Hepatocyte (in vitro differentiated cells): ENCODE measurements around the gene POLK. TPM values are rescaled to one million over a fixed set of nuclear protein-coding genes. Genes with fewer than 3 reads are reported as not detected.

Experiments used
- DNase-seq: peaks from one replicate; pipeline ENCODE4 v3.0.0-alpha.2; 2016; ENCODE audit warnings: low spot score
- H2AFZ ChIP-seq: fragments of 200-600 bp; sonication (generic); 2 replicates; pipeline ENCODE4 v1.6.0; 2016; ENCODE audit warnings: antibody characterized with exemption, mild to moderate bottlenecking
- H3K27ac ChIP-seq: fragments of 200-600 bp; sonication (generic); 2 replicates; pipeline ENCODE4 v1.5.1; 2016; ENCODE audit warnings: mild to moderate bottlenecking
- H3K27me3 ChIP-seq: fragments of 200-600 bp; sonication (generic); 2 replicates; pipeline ENCODE4 v1.6.1; 2016
- H3K36me3 ChIP-seq: fragments of 200-600 bp; sonication (generic); replicated peaks from 2 replicates; pipeline ENCODE4 v1.5.1; 2016; ENCODE audit warnings: low read depth; ENCODE audit not compliant: insufficient read depth
- H3K4me1 ChIP-seq: fragments of 200-600 bp; sonication (generic); 2 replicates; pipeline ENCODE4 v1.5.1; 2016; ENCODE audit warnings: mild to moderate bottlenecking, moderate library complexity; ENCODE audit not compliant: insufficient read depth
- H3K4me2 ChIP-seq: fragments of 200-600 bp; sonication (generic); 2 replicates; pipeline ENCODE4 v1.6.0; 2016
- H3K4me3 ChIP-seq: fragments of 200-600 bp; sonication (generic); 2 replicates; pipeline ENCODE4 v1.5.1; 2016; ENCODE audit warnings: mild to moderate bottlenecking
- H3K79me2 ChIP-seq: fragments of 200-600 bp; sonication (generic); 2 replicates; pipeline ENCODE4 v1.6.0; 2017; ENCODE audit warnings: mild to moderate bottlenecking
- H3K9me2 ChIP-seq: fragments of 200-600 bp; sonication (generic); replicated peaks from 2 replicates; pipeline ENCODE4 v1.6.0; 2017; ENCODE audit warnings: mild to moderate bottlenecking; ENCODE audit not compliant: insufficient read depth
- H3K9me3 ChIP-seq: fragments of 200-600 bp; sonication (generic); 2 replicates; pipeline ENCODE4 v1.5.1; 2016; ENCODE audit warnings: low read depth, mild to moderate bottlenecking
- H4K20me1 ChIP-seq: fragments of 200-600 bp; sonication (generic); 2 replicates; pipeline ENCODE4 v1.6.0; 2016; ENCODE audit warnings: mild to moderate bottlenecking; ENCODE audit not compliant: insufficient read depth, poor library complexity, severe bottlenecking
- CTCF ChIP-seq: fragments of 200-600 bp; sonication (generic); IDR thresholded peaks from 2 replicates; pipeline ENCODE4 v1.5.1; 2016; ENCODE audit warnings: antibody characterized with exemption, mild to moderate bottlenecking; ENCODE audit not compliant: poor library complexity
- EZH2 ChIP-seq: fragments of 200-600 bp; sonication (generic); IDR thresholded peaks from 2 replicates; pipeline ENCODE4 v1.6.1; 2016; ENCODE audit warnings: antibody characterized with exemption, mild to moderate bottlenecking, borderline replicate concordance
- EZH2phosphoT487 ChIP-seq: fragments of 200-600 bp; sonication (generic); IDR thresholded peaks from one replicate; pipeline ENCODE4 v1.6.1; 2018; ENCODE audit warnings: antibody characterized with exemption, mild to moderate bottlenecking, low read depth, moderate library complexity; ENCODE audit not compliant: unreplicated experiment, severe bottlenecking
- WGBS: methylation state at CpG from one replicate; pipeline ENCODE4 v1.1.6; 2016; ENCODE audit warnings: low lambda C conversion rate; ENCODE audit errors: missing lambda C conversion rate; 5-methylcytosine and 5-hydroxymethylcytosine counted together
- polyA plus RNA-seq: library from polyadenylated mRNA; unstranded; fragments of >200 nt; fragmentation: Nextera tagmentation; extraction: Ambion mirVana; gene quantifications from 2 replicates; pipeline ENCODE4 v1.2.1, GENCODE V29; 2016
- total RNA-seq: library from RNA; depleted of rRNA; stranded (reverse); fragments of >200 nt; gene quantifications from 2 replicates; pipeline ENCODE4 v1.2.3, GENCODE V29; 2014

Gene POLK
- total and polyA plus RNA-seq, 2 experiments from 2014 or later: 9.0 to 27.1 TPM

GRCh38 chr5:75524591-75524990 lies 12.9 kb downstream of the POLK start:
- Histone ChIP-seq H3K9me3 (peaks cover 11% of the 10 kb centered on the region), H3K36me3 (no peaks in the 10 kb centered on the region), H3K79me2 (peaks cover 76% of the 10 kb centered on the region), H3K27ac (no peak overlapping the region), H4K20me1 (peaks cover 5% of the 10 kb centered on the region), H3K4me2 (no peak overlapping the region), H3K4me1 (no peaks in the 10 kb centered on the region), H3K27me3 (no peaks in the 10 kb centered on the region), H3K4me3 (no peak overlapping the region), H3K9me2 (no peaks in the 10 kb centered on the region), H2AFZ (no peak overlapping the region)
- TF ChIP-seq CTCF: no peak
- TF ChIP-seq EZH2phosphoT487: no peak
- no peak for TF ChIP-seq EZH2
- no peak for DNase-seq
- WGBS: 70% methylated on average over 1 of the region's 1 CpG

- Histone ChIP-seq H3K4me1 (no peaks in the 10 kb centered on the region), H4K20me1 (peaks cover 5% of the 10 kb centered on the region), H2AFZ (no peak overlapping the region), H3K27ac (no peak overlapping the region), H3K9me2 (no peaks in the 10 kb centered on the region), H3K4me3 (no peak overlapping the region), H3K9me3 (peaks cover 11% of the 10 kb centered on the region), H3K36me3 (no peaks in the 10 kb centered on the region), H3K27me3 (no peaks in the 10 kb centered on the region), H3K79me2 (peaks cover 69% of the 10 kb centered on the region), H3K4me2 (no peak overlapping the region)
- TF ChIP-seq CTCF (no peak), EZH2 (no peak), EZH2phosphoT487 (no peak)
- DNase-seq: no peak
- 89% methylated on average over 1 of the region's 1 CpG for WGBS
Measured at GRCh38 chr5:75525344-75525743, 13.7 kb downstream of the POLK start.

GRCh38 chr5:75526070-75526469 lies 14.4 kb downstream of the POLK start:
- DNase-seq: no peak
- H3K9me2 ChIP-seq: no peaks in the 10 kb centered on the region
- H3K79me2 ChIP-seq: peaks cover 61% of the 10 kb centered on the region
- H3K27me3 ChIP-seq: no peaks in the 10 kb centered on the region
- H4K20me1 ChIP-seq: peaks cover 5% of the 10 kb centered on the region
- H2AFZ ChIP-seq: no peak overlapping the region
- 100% methylated on average over 2 of the region's 2 CpGs for WGBS
- H3K9me3 ChIP-seq: peaks cover 6% of the 10 kb centered on the region
- no peaks in the 10 kb centered on the region for H3K36me3 ChIP-seq
- no peak overlapping the region for H3K4me2 ChIP-seq
- H3K27ac ChIP-seq: no peak overlapping the region
- TF ChIP-seq EZH2 (no peak), CTCF (no peak), EZH2phosphoT487 (no peak)
- no peaks in the 10 kb centered on the region for H3K4me1 ChIP-seq
- H3K4me3 ChIP-seq: no peak overlapping the region

GRCh38 chr5:75529185-75529584 lies 17.5 kb downstream of the POLK start:
- H3K4me2 ChIP-seq: no peak overlapping the region
- peaks cover 5% of the 10 kb centered on the region for H3K9me3 ChIP-seq
- no peaks in the 10 kb centered on the region for H3K9me2 ChIP-seq
- no peaks in the 10 kb centered on the region for H3K27me3 ChIP-seq
- DNase-seq: no peak
- H3K36me3 ChIP-seq: no peaks in the 10 kb centered on the region
- H4K20me1 ChIP-seq: peaks cover 2% of the 10 kb centered on the region
- no peaks in the 10 kb centered on the region for H3K4me1 ChIP-seq
- H3K4me3 ChIP-seq: no peak overlapping the region
- TF ChIP-seq CTCF (no peak), EZH2phosphoT487 (no peak), EZH2 (no peak)
- no peak overlapping the region for H2AFZ ChIP-seq
- peaks cover 68% of the 10 kb centered on the region for H3K79me2 ChIP-seq
- H3K27ac ChIP-seq: no peak overlapping the region
